Stimulated activated CD4-positive, alpha-beta T cell treated with anti-CD3 and anti-CD28 coated beads, Interleukin-1b, Interleukin-23, amount 100 ng/mL, for 1 hour (primary cell): Measurements from ENCODE around the gene LGALS1.
"Not testable (repeated sequence)": the region's sequence is repeated elsewhere in the genome, so short reads cannot be mapped to it uniquely, and the experiment has no call there.

ENCODE experiments used
- DNase-seq, 2 donors: peaks; one replicate each; pipeline ENCODE4 v3.0.0-alpha.2; 2020; ENCODE audit warnings: low read depth in 2 of 2

The LGALS1 gene

DNA sequence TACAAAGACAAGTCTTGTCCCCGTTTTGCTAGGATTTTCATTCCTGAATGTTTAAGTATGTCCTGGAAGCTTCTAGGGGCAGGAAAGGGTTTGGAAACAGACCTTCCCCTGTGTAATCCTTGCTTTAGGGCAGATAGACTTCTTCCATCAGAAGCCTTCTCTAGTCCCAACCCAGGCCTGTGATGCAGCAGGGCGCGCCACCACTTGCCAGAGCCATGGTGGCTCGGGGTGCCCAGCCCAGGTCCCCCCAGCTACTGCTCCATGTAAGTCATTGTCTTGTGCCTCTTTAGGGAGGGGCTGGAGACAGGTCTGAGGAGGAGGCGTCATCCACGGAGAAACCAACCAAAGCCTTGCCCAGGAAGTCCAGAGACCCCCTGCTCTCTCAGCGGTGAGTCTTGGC lies 15.0 kb downstream of the LGALS1 start:
- no peak for DNase-seq

DNA sequence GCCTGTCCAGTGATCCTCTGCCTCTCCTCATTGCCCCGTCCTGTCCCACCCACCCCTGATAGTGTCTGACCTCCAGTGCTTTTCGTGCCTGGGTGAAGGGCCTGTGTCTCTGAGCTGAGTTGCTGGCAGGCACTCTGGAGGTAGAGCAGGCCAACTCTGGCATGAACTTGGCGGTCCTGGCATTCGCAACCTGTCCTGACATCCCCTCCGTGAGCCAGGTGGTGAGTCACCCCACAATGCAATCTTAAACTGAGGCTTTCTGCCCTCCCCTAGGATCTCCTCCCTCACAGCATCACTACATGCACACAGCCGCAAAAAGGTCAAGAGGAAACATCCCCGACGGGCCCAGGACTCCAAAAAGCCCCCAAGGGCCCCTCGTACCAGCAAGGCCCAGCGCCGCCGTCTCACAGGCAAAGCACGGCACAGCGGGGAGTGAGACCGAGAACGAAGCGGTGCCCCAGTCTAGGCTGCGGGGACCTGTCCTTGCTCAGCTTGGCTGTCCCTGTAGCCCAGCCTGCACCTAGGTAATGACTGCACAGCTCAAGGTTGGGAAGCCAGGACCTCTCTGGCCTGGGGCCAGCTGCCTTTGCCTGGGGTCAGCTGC lies 15.6 kb downstream of the LGALS1 start:
- no peak for DNase-seq

DNA sequence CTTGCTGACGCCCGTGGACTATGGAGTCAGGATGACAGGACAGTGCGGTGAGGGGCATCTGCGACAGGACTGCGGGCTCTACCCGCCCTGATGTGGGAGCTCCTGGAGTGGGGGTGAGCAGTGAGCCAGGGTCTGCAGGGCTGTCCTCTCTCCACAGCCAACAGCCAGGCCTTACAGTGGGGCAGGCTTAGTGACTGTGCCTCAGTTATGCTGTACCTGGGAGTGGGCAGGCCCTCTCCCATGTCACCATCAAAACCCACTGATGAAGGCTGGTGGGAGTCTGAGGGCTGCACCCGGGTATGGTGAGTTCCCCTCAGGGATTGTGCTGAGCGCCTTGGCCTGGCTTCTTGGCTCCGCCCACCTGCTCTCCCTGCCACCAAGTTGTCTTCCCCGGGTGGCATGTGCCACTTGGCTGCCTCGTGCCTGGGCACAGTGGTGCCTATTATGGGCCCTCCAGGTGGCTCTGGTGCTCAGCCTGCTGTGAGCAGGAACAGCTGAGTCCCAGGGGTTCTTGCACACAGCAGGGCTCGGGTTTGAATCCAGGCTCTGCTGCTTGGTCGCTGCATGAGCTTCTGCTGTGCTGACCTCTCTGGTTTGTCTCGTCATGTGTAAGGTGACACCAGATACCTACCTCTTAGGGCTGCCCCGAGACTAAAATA lies 17.3 kb downstream of the LGALS1 start:
- no peak for DNase-seq

DNA sequence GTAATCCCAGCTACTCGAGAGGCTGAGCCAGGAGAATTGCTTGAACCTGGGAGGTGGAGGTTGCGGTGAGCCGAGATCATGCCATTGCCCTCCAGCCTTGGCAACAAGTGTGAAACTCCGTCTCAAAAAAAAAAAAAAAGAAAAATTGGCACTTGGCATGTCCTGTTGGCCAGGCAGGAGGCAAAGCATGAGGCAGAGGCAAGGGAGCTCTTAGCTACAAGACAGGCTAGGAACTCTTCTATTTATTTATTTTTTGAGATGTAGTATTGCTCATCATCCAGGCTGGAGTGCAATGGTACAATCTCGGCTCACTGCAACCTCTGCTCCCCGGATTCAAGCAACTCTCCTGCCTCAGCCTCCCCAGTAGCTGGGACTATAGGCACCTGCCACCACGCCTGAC lies 18.7 kb downstream of the LGALS1 start:
- DNase-seq, result not testable (repeated sequence)

DNA sequence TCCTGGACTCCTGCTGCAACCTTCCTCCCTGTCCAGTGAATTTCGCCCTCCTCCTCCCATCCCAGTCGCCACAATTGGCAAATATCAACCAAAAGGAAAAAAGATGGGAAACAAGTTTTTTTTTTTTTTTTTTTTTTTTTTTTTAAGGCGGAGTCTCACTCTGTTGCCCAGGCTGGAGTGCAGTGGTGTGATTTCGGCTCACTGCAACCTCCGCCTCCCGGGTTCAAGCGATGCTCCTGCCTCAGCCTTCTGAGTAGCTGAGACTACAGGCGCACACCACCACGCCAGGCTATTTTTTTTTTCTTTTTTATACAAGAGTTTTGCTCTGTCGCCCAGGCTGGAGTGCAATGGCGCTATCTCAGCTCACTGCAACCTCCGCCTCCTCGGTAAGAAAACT lies 20.8 kb downstream of the LGALS1 start:
- DNase-seq, result not testable (repeated sequence)

DNA sequence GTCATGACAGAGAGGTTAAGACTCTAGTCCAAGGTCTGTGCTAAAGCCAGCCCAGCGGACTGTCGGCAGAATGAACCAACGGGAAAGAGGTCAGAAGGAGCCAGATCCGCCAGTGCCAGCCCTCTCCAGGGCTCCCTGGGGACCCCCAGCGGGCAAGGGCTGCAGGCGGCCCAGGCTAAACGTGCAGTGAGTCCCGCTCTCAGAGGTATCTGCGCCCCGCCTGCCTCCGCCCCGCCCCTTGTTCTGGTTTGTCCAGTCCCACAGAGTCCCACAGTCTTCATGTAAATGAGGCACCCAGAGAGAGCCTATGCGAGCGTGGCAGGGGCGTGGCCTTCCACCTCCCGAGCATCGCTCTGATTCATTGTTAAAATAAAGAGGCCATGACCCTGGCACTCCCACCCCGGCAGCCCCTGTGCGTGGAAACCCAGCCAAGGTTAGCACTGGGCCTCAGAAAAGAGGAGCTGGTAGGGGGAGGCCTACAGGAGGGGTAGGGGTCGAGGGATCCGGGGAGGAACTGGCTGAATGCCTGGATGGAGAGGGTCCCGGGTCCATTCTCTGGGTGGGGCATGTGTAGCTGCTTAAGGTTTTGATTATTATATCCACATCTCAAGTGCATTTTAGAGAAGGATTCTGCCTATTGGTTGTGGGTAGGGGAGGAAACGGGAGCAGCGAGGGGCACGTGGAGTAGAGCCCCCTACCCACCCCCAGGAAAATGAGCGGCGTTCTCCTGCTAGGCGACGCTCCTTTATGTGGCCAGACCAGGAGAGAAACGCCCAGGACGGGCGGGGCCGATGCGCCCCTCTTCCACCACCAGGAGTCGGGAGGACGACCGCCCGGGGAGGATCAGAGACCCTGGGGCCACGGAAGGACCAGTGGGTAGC lies 21.5 kb downstream of the LGALS1 start, which contains the start of gene TRIOBP:
TRIOBP (plus strand) TSS at position 392 of the 881 bp plus-strand sequence. CDS start 4,318 bp downstream, outside the sequence.
- DNase-seq, result peak; percentile 54 to 67

DNA sequence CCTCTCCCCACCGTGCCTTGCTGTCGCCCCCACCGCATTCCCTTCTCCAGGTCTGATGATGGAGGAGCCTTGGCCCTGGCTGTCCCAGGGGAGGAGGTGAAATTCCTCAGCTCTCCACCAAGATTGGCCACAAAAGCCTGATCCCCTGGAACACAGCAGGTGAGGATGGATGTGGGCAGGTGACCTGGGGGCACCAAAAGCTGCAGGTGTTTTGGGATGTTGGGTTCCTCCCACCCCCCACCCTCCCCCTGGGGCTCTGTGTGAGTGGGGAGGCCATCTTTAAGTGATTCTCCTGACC lies 22.1 kb downstream of the LGALS1 start:
- DNase-seq, result no peak

DNA sequence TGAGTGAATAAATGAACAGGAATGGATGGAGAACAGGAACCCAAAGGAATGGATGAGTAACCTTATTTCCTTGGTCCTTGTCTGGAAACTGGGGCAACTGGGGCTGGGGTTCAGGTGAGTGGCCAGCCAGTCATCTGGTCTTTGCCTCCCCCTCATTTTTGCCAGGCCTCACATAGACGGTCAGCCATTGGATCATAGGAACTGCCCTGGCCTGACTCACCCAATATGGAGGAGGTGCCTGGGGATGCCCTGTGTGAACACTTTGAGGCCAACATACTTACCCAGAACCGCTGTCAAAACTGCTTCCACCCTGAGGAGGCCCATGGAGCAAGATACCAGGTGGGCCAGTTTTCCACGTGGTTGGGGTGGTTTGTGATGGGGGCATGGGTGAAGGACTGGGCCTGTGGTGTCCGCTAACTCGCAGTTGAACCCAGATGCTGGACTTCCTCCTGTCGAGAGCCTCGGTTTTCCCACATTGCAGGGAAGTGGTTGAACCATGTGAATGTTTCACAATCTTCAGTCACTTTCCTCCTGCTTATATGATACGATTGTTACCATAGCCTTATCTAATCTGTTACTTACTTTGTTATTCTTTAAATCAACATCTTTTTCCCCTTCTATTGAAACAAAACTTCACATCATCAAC lies 25.8 kb downstream of the LGALS1 start:
- no peak for DNase-seq

DNA sequence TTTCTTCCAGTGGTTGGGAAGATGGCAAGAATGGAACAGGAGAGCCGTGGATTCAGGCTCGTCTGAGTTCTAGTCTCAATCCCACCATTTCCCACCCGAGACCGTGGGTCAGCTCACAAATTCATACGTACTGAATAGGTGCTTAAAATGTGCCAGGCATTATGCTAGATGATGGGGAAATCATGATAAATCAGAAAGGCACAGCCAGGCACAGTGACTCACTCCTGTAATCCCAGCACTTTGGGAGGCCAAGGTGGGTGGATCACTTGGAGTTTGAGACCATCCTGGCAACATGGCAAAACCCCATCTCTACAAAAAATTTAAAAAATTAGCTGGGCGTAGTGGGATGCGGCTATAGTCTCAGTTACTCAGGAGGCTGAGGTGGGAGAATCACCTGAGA lies 28.5 kb downstream of the LGALS1 start:
- DNase-seq, result no peak

DNA sequence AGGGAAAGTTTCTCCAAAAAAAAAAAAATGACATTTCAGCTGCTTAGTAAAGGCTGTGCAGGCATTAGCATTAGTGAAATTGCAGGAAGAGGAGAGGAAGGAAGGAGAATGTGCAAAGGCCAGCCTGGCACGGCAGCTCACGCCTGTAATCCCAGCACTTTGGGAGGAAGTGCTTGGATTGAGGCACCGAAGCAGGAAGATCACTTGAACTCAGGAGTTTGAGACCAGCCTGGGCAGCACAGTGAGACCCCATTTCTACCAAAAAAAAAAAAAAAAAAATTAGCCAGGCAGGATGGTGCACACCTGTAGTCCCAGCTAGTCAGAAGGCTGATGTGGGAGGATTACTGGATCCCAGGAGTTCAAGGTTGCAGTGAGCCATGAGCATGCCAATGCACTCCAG lies 29.2 kb downstream of the LGALS1 start:
- no peak for DNase-seq

DNA sequence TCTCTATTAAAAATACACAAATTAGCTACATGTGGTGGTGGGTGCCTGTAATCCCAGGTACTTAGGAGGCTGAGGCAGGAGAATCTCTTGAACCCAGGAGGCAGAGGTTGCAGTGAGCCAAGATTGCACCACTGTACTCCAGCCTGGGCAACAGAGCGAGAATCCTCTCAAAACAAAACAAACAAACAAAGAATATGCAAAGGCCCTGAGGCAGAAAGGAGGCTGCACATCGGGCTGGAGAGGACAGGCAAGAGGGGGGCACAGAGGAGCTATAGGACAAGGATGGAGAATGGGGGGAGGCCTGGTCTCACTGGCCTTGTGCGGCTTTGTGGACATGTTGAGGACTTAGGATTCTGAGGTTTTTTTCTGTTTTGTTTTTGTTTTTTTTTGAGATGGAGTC lies 29.8 kb downstream of the LGALS1 start:
- no peak for DNase-seq

DNA sequence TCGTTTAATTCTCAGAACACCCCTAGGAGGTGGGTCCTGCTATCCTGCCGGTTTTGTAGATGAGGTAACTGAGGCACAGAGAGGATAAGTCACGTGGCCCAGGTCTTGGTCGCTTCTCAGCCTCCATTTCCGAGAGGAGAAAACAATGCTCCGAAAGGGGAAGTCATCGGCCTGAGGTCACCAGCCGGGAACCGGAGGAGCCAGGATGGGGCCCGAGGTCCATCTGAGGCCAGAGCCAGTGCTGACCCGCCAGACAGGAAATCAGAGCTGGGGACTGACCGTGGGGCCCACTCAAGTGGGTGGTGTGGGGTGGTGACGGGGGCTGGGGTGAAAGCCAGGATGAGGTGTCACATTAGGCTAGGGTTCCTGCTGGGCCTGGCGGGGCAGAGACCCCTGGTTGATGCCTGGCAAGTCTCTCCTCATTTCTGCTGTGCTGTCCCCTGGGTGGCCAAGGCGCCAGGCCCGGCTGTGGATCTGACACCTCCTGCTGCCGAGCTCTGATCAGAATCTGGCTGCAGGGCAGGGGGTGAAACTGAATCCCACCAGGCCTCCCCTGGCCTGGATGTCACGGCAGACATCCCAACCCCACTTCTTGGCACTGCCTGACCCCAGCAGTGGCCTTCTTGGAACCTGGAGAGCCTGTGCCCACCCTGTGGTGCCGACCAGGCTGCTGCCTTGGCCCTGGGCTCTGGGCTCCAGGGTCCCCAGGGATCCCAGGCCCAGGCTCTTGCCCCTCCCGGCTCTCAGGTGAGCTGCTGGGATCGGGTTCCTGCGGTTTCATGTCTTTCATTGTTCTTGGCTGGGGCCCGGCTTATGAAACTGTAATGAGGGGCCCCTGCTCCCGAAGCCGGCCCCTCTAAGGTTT lies 33.4 kb downstream of the LGALS1 start:
- DNase-seq, result no peak

DNA sequence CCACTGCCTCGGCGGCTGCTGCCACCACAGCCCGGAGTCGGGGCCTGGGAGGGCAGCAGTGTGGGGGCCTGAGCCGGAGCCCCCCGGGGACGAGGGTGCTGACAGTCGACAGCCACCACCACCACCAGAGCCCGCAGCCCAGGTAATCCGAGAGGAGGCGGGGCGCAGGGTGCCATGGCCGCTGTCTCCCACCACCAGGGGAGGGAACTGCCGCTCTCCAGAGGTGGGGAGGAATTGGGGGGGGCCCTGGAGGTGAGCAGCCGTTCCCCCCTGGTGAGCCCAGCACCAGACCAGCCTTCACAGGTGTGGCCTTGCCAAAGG lies 34.0 kb downstream of the LGALS1 start:
- no peak for DNase-seq

DNA sequence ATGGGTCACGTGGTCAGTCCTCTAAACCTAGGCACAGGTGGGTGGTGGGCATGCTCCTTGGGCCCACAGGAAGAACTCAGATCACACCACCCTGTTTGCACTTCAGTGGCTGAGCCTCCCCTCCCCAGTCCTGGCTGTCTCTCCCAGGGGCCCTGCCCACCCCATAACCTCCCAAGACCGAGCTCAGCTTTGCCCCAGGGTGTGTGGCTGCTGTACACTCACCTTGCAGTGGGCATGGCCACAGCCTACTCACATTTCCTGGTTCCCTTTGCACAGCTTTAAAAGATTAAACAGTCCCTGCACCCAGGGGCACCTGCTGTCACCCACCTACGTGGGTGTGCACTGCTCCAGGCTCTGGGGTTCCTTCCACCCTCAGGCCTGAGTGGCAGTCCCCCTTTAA lies 35.2 kb downstream of the LGALS1 start:
- DNase-seq, result no peak

DNA sequence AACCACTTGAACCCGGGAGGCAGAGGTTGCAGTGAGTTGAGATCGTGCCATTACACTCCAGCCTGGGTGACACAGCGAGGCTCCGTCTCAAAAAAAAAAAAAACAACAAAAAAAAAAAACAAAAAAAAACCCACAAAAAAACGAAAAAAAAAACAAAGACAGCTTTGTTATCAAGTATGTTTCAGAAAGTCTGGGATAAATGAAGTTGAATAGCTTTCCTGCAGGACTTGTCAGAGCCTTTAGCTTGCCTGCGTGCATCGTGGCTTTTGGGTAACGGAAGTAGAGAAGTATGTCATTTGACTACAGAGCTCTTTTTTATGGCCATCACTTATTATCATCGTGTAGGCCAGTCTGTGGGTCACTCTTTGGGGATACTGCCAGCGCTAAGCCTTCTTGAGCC lies 36.1 kb downstream of the LGALS1 start:
- DNase-seq, result no peak

DNA sequence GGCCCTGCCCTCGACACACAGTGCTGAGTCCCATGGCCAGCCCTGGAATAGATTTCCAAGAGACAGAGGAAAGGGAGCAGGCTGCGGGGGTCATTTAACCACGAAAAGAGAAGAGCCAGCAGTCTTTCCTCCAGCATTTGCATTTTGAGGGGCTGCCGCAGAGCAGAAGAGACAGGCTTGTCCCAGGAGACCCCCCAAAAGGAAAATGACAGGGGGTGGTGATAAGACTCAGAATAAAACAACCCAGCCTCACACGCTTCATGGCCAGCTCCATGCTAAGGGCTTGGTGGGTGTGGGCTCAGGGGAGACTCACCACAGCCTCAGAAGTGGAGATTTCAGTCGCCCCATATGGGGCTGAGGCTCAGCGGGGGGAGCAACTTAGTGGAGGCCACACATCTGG lies 38.3 kb downstream of the LGALS1 start:
- no peak for DNase-seq

DNA sequence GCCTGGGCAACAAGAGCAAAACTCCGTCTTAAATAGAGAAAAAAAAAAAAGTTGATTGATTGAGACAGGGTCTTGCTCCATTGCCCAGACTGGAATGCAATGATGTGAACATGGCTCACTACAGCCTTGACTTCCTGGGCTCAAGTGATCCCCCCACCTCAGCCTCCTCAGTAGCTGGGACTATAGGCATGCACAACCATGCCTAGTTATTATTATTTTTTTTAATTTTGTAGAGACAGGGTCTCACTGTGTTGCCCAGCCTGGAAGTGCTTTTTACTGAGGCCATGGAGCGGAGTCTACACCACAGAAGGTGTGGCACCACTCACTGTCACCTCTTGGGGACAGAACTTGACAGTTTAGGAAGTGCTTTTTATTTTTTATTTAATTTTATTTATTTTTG lies 39.2 kb downstream of the LGALS1 start:
- DNase-seq, result no peak

DNA sequence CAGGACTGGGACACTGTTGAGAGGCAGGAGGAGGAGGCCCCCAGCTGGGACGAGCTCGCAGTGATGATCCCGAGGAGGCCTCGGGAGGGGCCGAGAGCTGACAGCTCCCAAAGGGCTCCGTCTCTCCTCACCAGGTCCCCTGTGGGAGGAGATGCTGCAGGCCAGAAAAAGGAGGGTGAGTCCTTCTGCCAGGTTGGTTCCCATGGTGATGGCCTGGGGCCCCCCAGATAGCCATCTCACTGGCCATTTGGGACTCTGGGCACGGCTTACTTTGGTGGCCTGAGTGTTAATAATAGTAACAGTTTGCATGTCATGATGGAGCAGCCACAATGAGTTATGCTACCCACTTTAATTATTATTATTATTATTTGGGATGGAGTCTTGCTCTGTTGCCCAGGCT lies 40.3 kb downstream of the LGALS1 start:
- no peak for DNase-seq

DNA sequence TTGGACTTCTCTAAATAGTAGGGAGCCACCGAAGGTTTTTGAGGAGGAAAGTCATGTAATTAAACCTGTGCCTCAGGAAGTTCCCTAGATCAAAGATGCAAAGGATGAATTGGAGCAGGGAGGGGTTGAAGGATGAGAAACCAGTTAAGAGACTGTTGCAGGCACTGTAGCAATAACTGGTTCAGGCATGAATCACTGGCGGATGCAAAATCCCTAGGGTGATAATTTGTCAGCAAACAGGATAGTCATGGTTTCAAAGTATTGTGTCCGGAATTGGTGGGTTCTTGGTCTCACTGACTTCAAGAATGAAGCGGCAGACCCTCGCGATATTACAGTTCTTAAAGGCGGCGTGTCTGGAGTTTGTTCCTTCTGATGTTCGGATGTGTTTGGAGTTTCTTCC lies 41.3 kb downstream of the LGALS1 start:
- DNase-seq, result no peak

DNA sequence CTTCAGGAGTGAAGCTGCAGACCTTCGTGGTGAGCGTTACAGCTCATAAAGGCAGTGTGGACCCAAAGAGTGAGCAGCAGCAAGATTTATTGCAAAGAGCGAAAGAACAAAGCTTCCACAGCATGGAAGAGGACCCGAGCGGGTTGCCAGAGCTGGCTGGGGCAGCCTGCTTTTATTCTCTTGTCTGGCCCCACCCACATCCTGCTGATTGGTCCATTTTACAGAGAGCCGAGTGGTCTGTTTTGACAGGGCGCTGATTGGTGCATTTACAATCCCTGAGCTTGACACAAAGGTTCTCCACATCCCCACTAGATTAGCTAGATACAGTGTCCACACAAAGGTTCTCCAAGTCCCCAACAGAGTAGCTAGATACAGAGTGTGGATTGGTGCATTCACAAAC lies 41.8 kb downstream of the LGALS1 start:
- not testable (repeated sequence) for DNase-seq

DNA sequence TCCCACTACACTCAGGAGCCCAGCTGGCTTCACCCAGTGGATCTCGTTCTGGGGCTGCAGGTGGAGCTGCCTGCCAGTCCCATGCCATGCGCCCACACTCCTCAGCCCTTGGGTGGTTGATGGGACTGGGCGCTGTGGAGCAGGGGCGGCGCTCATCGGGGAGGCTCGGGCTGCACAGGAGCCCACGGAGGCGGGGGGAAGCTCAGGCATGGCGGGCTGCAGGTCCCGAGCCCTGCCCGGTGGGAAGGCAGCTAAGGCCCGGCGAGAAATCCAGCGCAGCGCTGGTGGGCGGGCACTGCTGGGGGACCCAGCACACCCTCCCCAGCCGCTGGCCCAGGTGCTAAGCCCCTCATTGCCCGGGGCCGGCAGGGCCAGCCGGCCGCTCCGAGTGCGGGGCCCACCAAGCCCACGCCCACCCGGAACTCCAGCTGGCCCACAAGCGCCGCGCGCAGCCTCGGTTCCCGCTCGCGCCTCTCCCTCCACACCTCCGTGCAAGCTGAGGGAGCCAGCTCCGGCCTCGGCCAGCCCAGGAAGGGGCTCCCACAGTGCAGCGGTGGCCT lies 42.4 kb downstream of the LGALS1 start:
- DNase-seq, result not testable (repeated sequence)
